ENCODE results near the gene AKR1B1.

DNA sequence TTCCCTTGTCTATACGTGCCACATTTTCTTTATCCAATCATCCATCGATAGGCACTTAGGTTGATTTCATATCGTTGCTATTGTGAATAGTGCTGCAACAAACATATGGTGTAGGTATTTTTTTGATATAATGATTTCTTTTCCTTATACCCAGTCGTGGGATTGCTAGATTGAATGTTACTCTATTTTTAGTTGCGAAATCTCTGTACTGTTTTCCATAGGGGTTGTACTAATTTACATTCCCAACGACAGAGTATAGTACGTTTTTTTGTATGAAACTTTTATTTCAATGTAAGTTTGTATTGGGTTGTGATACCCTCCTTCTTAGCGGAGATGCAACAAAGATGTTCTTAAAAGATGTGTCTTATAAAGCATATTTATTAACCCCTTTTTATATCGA lies 30.0 kb downstream of the AKR1B1 start:
- TF ChIP-seq, protein P1, sequence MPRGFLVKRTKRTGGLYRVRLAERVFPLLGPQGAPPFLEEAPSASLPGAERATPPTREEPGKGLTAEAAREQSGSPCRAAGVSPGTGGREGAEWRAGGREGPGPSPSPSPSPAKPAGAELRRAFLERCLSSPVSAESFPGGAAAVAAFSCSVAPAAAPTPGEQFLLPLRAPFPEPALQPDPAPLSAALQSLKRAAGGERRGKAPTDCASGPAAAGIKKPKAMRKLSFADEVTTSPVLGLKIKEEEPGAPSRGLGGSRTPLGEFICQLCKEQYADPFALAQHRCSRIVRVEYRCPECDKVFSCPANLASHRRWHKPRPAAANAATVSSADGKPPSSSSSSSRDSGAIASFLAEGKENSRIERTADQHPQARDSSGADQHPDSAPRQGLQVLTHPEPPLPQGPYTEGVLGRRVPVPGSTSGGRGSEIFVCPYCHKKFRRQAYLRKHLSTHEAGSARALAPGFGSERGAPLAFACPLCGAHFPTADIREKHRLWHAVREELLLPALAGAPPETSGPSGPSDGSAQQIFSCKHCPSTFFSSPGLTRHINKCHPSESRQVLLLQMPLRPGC (tag by site-specific recombination; IDR thresholded peaks at IDR 0.05) = no peak
- TF ChIP-seq ZNF350 (tag by site-specific recombination; IDR thresholded peaks at IDR 0.05) (no peak), ZNF248 (tag by site-specific recombination; IDR thresholded peaks at IDR 0.05) (no peak), SCRT2 (tag by site-specific recombination; IDR thresholded peaks at IDR 0.05) (no peak), MEIS1 (CRISPR knock-in tag; IDR thresholded peaks at IDR 0.05; ENCODE audit: borderline replicate concordance) (no peak)
- TF ChIP-seq, protein P2, sequence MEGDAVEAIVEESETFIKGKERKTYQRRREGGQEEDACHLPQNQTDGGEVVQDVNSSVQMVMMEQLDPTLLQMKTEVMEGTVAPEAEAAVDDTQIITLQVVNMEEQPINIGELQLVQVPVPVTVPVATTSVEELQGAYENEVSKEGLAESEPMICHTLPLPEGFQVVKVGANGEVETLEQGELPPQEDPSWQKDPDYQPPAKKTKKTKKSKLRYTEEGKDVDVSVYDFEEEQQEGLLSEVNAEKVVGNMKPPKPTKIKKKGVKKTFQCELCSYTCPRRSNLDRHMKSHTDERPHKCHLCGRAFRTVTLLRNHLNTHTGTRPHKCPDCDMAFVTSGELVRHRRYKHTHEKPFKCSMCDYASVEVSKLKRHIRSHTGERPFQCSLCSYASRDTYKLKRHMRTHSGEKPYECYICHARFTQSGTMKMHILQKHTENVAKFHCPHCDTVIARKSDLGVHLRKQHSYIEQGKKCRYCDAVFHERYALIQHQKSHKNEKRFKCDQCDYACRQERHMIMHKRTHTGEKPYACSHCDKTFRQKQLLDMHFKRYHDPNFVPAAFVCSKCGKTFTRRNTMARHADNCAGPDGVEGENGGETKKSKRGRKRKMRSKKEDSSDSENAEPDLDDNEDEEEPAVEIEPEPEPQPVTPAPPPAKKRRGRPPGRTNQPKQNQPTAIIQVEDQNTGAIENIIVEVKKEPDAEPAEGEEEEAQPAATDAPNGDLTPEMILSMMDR (tag by site-specific recombination; IDR thresholded peaks at IDR 0.05) = no peak
